Measurements from ENCODE around the gene PITPNM3. TPM values are rescaled to one million over a fixed set of nuclear protein-coding genes. Genes with fewer than 3 reads are reported as not detected.

Gene PITPNM3
- total RNA-seq, 1 donor from 2014 or later: 4.3 TPM

DNA sequence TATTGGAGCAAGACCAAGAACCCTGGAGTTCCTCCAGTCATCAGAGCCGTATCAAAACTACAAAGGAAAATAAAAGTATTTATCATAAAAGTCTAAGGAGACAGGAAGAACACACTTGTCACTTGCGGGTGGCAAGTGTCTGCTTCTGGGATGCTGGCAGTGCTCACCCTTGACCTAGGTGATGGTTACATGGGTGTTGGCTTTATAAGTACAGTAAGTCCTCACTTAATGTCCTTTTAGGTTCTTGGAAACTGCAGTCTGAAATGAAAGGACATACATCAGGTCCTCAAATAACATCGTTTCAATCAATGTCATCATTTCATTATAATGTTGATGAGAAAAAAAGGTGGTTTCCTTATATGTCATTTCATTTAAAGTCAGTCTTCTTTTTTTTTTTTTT lies 118.4 kb downstream of the PITPNM3 start:
- ATAC-seq: no peak
- no peak for DNase-seq (ENCODE audit: low spot score)
- intact Hi-C loops (cut with DNase I): no loop called here

DNA sequence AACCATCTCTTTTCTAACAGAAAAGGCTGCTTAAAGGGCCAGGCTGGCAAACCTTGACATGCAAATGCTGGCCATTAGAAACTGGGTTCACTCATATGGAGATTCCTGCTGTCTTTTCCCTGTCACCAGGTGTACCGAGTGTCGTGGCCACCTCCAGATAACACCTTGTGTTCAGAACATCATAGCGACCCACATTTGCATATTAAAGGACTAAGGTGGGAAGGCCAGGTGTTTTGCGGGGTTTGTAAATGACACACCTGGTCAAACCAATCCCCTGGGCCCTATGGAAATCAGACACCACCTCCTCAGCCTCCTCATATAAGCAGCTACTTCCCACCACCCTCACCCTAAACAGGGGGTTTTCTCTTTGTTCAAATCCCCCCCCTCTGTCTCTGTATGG lies 118.9 kb downstream of the PITPNM3 start:
- no peak for DNase-seq (ENCODE audit: low spot score)
- intact Hi-C loops (cut with DNase I): no loop called here
- ATAC-seq: no peak

DNA sequence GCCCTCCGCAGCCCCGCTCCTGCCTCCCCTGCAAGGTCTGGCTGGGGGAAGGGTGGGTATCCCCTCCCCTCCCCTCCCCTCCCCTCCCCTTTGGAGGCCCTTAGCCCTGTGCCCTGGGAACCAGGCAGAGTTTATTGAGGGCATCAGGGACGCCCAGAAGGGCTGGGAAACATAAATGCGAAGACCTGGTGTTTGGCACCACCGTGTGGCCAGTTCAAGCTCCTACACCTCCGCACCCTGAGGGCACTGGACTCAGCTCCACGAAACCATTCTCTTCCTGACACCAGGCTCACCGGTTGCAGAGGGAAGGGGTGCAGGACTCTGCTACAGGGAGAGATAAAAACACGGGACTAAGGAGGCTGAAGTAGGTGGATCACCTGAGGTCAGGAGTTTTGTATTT lies 120.4 kb downstream of the PITPNM3 start:
- intact Hi-C loops (cut with DNase I): no loop called here
- ATAC-seq (peak; percentile 91), DNase-seq (ENCODE audit: low spot score) (peak; percentile 73)

DNA sequence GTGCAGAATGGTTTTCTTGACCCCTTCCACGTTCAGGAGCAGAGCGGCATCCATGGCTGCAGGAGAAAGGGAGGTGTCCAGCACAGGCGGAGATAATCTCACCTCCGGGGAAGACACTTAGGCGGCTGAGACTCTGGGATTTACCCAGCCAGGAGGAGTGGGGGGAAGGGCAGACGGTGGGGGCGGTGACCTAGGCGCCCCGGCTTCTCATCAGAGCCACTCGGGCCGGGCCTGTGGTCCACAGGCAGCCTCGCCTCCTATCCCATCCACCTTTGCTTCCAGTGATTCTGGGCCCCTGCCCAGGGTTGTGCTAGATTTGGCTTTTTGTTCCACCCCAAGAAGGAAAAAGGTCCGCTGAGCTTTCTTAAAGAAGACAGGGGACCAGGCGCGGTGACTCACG lies 121.3 kb downstream of the PITPNM3 start, which contains the start of gene AIPL1:
Gene AIPL1, minus strand, starts transcription at position 71 of the 400 bp plus-strand sequence. Its CDS starts 17 bp downstream, at position 54.
- intact Hi-C loops (cut with DNase I): no loop called here
- ATAC-seq: no peak

DNA sequence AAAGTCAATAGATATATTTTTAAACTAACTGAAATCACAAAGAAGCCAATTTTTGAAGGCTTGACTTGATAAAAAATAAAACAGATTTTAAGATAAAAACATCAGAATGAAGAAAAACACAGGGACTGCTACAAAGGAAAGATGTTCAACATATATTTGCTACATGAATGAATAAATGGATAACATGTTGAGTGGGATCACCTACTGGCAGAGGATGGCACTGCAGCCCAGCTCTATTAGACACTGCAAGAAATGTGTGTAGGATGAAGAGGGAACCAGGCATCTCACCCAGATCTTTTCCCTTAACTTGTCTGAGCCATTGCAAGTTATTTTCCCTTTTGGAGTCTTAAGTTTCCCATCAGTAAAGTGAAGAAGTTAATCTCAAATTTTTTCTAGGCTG lies 125.6 kb downstream of the PITPNM3 start:
- DNase-seq (ENCODE audit: low spot score): no peak
- intact Hi-C loops (cut with DNase I): no loop called here
- no peak for ATAC-seq

More for the DNA sequence above, 121.3 kb downstream of the PITPNM3 start, which contains the start of gene AIPL1:
- DNase-seq (ENCODE audit: low spot score): no peak

DNA sequence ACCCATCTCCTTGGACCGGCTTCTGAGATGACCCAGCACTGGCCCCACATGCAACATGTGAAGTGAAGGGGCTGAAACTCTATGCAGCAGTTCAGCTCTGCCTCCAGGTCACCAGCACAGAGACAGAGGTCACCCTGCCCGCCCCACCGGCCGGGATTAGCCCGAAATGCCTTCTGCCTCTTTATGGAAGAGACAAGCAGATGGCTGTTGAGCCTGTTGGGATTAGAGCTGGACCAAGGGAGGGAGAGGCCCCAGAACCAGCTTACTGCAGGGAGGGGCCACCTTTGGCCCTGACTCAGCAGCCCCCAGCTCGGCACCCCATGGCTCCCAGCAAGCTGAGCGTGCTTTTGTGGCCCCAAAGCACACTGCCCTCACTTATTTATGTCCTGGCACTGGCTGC lies 127.1 kb downstream of the PITPNM3 start:
- no peak for DNase-seq (ENCODE audit: low spot score)
- intact Hi-C loops (cut with DNase I): no loop called here
- ATAC-seq: no peak

DNA sequence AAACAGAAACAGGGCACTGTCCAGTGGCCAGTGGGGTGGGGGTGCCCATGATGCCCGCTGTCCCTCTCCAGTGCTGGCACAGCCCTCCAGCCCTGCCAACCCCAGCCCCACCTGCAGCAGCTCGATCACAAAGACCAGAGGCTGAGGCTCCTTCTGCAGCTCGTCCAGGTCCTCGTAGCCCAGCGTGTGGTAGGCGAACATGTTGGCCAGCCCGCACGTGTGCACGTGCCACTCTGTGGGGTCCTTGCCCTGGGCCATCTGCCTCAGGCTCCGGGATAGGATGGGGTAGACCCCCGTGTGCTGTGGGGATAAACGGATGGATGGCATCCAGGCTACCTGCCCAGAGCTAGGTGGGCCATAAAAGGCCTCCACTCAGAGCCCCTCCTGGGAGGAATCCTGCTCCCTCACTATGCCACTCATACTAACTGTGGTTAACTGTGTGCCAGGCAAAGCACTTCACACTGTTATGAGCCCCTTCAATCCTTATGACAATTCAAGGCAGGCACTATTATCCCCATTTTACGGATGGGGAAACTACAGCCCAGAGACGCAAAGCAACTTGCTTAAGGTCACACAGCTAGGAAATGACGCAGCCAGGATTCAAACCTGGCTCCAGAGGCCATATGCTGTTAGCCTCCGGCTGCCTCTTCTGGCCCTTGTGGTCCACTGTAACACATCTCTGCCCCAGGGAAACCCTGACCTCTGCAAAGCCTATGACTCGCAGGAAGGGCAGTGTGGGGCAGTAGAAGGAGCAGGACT lies 128.0 kb downstream of the PITPNM3 start:
- DNase-seq (ENCODE audit: low spot score): no peak
- intact Hi-C loops (cut with DNase I): no loop called here
- no peak for ATAC-seq

DNA sequence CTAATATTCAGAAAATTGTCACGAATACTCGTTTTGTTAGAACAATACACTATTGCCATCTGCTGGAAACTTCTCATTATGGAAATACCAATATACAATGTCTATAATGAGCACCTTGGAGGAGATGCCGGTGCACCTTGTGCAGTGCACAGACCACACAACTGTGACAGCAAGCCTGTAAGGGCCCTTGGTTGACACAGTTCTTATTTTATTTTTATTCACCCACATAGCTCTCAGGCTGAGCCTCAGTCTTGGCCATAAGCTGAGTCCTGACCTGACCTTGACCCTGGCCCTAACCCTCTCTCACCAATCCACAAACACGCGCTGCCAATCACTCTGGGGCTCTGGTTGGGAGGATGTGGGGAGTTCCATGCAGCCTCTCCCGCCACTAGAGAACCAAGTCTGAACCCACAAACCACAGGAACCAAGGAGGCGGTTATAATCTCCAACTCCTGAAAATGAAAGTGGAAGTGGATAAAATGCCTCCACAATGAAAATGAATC lies 129.0 kb downstream of the PITPNM3 start:
- DNase-seq (ENCODE audit: low spot score): no peak
- intact Hi-C loops (cut with DNase I): no loop called here
- no peak for ATAC-seq

DNA sequence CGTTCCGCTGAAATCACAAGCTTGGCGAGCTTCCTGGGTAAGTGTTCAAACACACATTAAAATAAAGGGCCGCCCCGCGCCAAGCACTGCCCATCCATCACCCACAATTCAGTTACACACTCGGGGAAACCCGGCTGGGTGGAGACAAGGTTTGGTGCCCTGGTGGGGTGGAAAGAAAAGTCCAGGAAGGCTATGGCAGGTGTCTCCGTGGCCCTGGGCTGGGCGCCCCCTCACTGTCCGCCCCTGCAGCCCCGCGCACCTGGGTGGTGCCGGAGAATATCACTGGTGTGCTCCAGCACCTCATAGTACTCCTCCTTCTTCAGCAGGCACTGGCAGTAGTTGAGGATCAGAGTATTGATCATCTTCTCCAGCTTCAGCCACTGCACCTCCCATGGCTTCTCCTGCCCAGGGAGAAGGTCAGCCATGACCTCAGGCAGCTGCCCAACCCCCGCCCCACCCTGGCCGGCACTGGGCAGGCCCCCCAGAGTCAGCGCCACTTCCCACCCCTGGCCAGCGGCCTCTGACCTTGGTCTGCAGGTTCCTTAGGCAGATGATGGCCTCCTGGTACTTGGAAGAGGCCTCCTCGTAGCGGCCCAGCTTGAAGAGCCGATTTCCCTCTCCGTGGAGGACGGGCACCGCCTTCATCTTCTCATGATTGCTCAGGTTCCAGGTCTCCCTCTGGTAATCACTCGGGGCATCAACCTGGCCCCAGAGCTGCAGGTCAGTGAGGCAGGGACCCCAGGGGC lies 129.8 kb downstream of the PITPNM3 start:
- ATAC-seq: no peak
- intact Hi-C loops (cut with DNase I): no loop called here
- DNase-seq (ENCODE audit: low spot score): no peak

DNA sequence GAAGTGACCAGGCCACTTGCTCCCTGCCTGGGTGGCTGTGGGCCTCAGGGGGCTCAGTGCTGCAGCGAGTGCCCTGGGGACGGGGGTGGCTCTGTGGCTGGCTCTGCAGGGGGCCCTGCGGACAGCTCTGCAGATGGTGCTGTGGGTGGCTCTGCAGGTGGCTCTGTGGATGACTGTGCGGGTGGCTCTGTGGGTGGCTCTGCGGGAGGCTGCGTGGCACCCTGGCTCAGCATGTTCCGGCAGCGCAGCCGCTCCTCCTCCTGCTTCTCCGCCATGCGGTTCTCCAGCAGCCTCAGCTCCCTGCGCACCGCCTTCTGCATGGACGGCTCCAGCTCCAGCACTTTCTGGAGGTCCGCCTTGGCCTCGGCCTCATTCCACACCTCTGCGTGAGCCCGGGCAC lies 130.9 kb downstream of the PITPNM3 start:
- intact Hi-C loops (cut with DNase I): no loop called here
- no peak for DNase-seq (ENCODE audit: low spot score)
- ATAC-seq: no peak

DNA sequence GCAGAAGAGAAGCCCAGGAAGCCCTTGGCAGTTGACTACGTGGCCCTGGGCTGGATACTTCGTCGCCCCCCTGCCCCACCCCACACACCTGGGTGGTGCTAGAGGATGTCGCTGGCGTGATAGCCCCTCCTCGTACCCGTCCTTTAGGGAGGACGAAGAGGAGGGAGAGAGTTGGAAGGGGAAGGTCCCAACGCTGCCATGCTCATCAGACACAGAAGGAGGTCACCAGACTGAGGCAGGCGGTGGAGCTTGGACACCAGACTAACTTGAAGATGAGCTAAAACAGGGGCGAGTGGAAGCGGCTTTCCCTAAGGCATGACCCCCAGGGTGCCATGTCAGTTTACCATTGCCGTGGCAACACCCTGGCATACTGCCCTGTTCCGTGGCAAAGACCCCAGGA lies 132.4 kb downstream of the PITPNM3 start:
- DNase-seq (ENCODE audit: low spot score): no peak
- ATAC-seq: no peak
- intact Hi-C loops (cut with DNase I): loop anchor here (5.0 kb wide), 1 partner anchor 837 kb away; no protein-coding TSS in a partner anchor

DNA sequence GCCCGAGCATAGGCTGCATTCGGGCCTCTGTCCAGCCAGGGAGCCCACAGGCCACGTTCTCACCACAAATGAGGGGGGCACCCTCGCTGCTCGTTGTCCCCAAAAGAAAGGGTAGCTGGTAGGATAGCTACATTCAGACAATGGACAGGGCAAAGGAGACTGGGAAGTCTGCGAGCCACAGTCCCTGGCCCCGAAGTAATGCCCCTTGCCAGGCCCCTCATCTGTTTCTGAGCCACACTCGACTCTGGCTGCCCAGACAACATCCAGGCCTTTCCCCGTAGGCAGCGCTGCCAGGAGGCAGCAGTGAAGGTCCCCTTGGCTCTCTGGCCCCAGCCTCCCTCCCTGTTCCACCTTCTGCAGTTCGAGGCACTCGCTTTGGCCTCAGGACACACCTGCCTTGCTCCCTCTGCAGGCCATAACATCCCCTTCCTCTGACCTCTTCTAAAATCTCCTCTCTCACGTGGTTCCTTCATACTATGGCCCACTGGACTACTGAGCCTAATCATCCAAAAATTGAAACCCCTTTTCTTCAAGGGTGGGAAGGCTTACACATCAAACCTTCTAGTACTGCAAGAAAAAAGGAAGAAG lies 133.6 kb downstream of the PITPNM3 start:
- DNase-seq (ENCODE audit: low spot score): no peak
- intact Hi-C loops (cut with DNase I): loop anchor here (5.0 kb wide), 1 partner anchor 835 kb away; no protein-coding TSS in a partner anchor
- ATAC-seq: no peak

DNA sequence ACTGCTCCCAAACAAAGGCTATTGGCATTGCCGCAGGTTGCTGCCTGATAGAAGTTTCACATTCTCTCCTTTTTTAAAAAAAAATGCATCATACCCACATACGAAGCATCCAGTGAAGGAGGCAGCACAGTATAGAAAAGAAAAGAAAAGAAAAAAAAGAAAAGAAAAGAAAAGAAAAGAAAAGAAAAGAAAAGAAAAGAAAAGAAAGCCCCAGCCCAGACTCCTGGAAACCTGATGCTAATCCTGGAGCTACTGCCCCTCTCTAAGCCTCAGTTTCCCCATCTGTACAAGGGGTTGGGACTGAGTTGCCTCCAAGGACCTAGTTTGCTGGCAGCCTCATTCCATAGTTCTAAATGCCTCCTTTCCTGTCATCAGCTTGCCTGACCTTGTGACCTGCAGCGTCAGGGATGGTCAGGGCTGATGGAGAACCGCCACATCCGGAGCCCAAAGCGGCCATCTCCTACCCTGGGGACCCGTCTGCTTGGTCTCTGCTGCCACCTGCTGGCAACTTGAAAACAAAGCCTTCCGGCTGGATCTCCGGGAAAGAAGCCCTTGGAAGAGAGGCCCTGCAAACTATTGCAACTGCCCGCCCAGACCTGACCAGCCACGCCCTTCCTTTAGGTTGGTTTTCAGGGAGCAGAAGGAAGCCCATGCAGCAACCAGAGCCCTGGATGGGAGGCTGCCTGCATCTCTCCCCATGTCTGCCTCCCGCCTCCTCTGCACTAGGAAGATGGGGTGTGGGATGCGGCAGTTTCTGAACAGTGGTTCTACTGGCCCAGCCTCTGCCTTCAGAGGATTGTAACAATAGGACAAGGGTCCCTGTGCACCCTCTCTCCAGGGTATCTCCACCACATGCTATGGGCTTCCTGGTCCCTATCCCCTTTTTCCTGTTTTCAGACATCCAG lies 134.4 kb downstream of the PITPNM3 start:
- DNase-seq (ENCODE audit: low spot score): peak; percentile 86
- intact Hi-C loops (cut with DNase I): loop anchor here (5.0 kb wide), 1 partner anchor 835 kb away; no protein-coding TSS in a partner anchor
- ATAC-seq: peak; percentile 77

DNA sequence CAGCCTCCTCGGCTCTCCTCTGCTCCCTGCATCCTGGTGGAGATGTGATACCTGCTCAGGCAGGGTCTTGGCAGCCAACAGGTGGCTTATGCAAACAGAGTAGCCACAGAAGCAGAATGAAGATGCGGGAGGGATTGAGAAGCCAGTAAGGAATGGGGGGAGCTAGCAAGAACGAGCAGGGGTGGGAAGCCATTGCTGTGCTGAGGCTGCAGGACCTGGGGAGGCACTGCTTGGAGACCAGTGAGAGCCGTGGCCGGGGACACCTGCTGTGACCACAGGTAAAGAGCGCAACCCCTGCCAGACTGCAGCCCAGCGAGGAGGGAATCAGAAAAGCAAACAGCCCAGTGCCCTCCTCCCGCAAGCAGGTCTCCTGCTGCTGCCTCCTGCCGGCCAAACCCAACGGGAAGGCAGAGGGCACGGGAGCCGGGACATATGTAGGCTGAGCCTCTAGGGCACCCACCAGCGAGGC lies 136.1 kb downstream of the PITPNM3 start:
- ATAC-seq: no peak
- DNase-seq (ENCODE audit: low spot score): no peak
- intact Hi-C loops (cut with DNase I): loop anchor here (5.0 kb wide), 1 partner anchor 833 kb away; no protein-coding TSS in a partner anchor

DNA sequence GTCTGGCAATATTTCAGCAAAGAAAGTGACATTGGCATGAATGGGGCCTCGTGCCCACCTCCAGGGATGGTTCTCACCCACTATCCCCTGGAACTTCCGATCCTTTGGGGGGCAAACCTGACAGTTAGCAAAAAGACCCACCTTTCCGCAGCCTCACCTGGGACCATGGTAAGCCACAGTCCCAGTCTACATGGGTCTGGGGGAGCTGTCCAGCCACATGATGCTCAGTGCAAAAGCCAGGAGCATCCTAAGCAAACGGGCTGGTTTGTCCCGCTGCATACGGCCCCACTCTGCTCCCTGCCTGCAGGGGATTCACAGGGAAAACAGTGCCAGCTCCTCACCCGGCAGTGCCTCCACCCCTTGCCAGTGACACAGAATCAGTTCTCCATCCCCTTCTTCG lies 140.7 kb downstream of the PITPNM3 start:
- intact Hi-C loops (cut with DNase I): no loop called here
- DNase-seq (ENCODE audit: low spot score): no peak
- no peak for ATAC-seq

DNA sequence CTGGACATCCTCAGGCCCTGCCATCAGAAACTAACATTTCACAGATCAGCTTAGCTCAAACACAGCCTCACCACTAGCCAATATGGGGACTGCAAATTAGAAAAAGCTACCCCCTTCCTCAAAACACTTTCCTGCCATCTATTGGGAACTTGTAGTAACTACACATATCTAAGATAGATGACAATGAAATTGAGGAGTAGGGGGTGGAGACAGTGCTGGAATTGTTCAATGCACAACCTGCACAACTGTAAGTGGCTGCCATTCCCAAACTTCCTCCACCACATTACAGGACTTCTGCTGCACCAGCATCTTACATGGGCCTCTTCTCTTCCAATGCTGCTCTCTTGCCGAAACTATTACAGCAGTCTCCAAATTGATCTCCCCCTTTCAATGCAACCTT lies 143.3 kb downstream of the PITPNM3 start:
- no peak for DNase-seq (ENCODE audit: low spot score)

DNA sequence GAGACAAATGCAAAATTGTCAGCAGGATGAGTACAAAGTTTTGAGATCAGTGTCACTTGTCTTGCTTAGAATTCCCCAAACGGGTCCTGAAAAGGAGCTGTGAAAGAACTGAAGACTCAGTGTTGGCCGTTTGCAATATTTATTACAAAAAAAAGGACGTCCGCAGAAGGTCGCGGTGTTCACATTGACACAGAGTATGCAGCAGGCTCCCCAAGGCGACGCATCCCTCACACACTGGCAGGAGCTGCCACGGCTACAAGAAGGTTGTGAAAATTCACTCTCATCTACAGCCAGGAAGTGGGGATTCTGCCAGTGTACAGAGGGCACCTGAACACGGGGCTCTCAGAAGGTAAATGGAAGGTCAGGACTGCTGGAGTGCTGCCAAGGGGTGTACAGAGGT lies 147.6 kb downstream of the PITPNM3 start:
- DNase-seq (ENCODE audit: low spot score): no peak
- no peak for ATAC-seq
- intact Hi-C loops (cut with DNase I): no loop called here

More for the DNA sequence above, 143.3 kb downstream of the PITPNM3 start:
- ATAC-seq: no peak
- intact Hi-C loops (cut with DNase I): no loop called here

DNA sequence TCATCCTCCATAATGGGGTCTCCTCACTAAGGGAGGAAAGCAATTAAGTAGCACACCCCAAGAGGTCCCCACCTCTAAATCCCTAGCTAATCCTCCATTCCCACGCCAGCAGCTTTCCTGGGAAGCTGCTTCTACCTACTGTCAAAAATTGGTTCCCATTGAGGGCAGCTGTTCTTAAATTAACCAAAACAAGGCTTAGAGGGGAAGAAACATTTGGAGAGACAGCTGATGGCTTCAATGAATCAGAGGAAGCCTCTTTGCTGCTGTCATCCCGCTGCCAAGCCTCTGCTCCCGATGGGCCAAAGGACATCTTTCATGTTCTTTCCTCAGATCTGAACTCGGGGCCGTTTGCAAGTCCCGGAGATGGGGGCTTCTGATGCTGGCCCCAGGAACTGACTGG lies 148.1 kb downstream of the PITPNM3 start:
- intact Hi-C loops (cut with DNase I): no loop called here
- ATAC-seq (no peak), DNase-seq (ENCODE audit: low spot score) (no peak)
